ENCODE results near the gene MSI2. TPM values are rescaled to one million over a fixed set of nuclear protein-coding genes. Genes with fewer than 3 reads are reported as not detected.

The MSI2 gene
- total and polyA plus RNA-seq, 2 donors (not counting 1 experiment from before 2014, with no cell fraction given): 16.1 to 196 TPM

GRCh38 chr17:57394375-57394774 is 138.1 kb downstream of the MSI2 start:
- Mint-ChIP-seq H3K9me3 (ENCODE audit: insufficient read depth) (peaks cover 2% of the 10 kb centered on the region), H3K4me3 (no peak overlapping the region), H3K27me3 (no peaks in the 10 kb centered on the region), H3K4me1 (peaks cover 7% of the 10 kb centered on the region), H3K27ac (no peak overlapping the region)
- TF ChIP-seq, protein P1, sequence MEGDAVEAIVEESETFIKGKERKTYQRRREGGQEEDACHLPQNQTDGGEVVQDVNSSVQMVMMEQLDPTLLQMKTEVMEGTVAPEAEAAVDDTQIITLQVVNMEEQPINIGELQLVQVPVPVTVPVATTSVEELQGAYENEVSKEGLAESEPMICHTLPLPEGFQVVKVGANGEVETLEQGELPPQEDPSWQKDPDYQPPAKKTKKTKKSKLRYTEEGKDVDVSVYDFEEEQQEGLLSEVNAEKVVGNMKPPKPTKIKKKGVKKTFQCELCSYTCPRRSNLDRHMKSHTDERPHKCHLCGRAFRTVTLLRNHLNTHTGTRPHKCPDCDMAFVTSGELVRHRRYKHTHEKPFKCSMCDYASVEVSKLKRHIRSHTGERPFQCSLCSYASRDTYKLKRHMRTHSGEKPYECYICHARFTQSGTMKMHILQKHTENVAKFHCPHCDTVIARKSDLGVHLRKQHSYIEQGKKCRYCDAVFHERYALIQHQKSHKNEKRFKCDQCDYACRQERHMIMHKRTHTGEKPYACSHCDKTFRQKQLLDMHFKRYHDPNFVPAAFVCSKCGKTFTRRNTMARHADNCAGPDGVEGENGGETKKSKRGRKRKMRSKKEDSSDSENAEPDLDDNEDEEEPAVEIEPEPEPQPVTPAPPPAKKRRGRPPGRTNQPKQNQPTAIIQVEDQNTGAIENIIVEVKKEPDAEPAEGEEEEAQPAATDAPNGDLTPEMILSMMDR (IDR thresholded peaks at IDR 0.05): no peak
- no peak for TF ChIP-seq EZH2 (IDR thresholded peaks at IDR 0.05; ENCODE audit: borderline replicate concordance, insufficient read depth, low read depth, low read length, poor library complexity, severe bottlenecking)
- Histone ChIP-seq H3K36me3 (replicated peaks in 1 of 2; ENCODE audit: control extremely low read depth in 1 of 2, control insufficient read depth in 1 of 2, extremely low read depth in 1 of 2, insufficient read depth in 2 of 2, low read length in 1 of 2) (peaks cover 0 to 2% of the 10 kb centered on the region in 2 experiments), H3K27ac (ENCODE audit: low read length in 2 of 2) (no peak overlapping the region), H3K9ac (ENCODE audit: low read length) (no peak overlapping the region), H3K4me3 (ENCODE audit: control extremely low read depth in 1 of 5, extremely low read depth in 1 of 5, insufficient read depth in 1 of 5, low read depth in 2 of 5, low read length in 4 of 5) (no peak overlapping the region), H3K4me2 (replicated peaks; ENCODE audit: low read depth, low read length, poor library complexity, severe bottlenecking) (no peak overlapping the region), H4K20me1 (ENCODE audit: control insufficient read depth, insufficient read depth, low read length, poor library complexity, severe bottlenecking) (peaks cover 34% of the 10 kb centered on the region), H3K4me1 (ENCODE audit: control insufficient read depth in 2 of 2, insufficient read depth in 2 of 2, low read length in 2 of 2) (no peaks in the 10 kb centered on the region), H3K79me2 (ENCODE audit: control insufficient read depth, insufficient read depth, low read length) (peaks cover 58% of the 10 kb centered on the region), H2AFZ (ENCODE audit: insufficient read depth, low read depth, low read length, poor library complexity, severe bottlenecking) (no peak overlapping the region), H3K27me3 (replicated peaks in 1 of 4; ENCODE audit: control extremely low read depth in 1 of 4, control insufficient read depth in 3 of 4, insufficient read depth in 4 of 4, low read length in 3 of 4) (no peaks in the 10 kb centered on the region), H3K9me3 (ENCODE audit: control extremely low read depth in 1 of 3, control insufficient read depth in 2 of 3, insufficient read depth in 1 of 3, low read length in 2 of 3) (peaks cover 0 to 14% (median 5%) of the 10 kb centered on the region in 3 donors)
- WGBS (ENCODE audit: insufficient coverage): 100% methylated on average over 2 of the region's 2 CpGs
- DNase-seq (no peak), ATAC-seq (ENCODE audit: low read depth) (no peak)
- ChIA-PET CTCF (no interaction called here), POLR2A (no interaction called here)
- intact Hi-C loops (cut with micrococcal nuclease): no loop called here

DNA sequence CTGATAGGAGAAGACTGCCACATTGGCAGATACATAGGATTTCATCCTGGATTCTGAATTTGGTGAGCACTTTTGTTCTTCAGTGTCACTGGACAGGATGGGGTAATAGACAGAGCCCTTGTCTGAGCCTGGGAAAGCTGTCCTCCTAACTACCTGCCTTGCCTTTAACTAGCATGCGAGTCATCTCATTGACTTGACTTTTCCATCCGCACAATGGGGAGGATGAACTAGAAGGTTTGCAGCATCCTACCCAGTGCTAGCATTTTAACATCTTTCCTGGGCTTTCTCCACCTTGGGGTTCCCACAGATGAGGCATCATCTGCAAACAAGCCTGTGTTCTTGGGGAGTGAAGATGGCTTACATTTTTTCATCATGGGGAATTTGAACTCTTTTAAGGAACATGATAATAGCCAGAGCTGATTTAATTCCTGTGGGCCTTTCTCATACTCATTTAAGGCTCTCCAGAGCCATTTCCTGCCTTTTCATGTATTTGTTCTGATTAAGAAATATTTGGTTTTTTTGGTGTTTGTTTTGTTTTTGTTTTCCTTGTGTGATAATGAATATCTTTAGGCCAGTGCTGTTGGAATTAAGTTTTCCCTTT is 139.5 kb downstream of the MSI2 start:
- H3K9me3 Mint-ChIP-seq (ENCODE audit: insufficient read depth): peaks cover 2% of the 10 kb centered on the region
- Histone ChIP-seq H3K4me1 (ENCODE audit: control insufficient read depth in 2 of 2, insufficient read depth in 2 of 2, low read length in 2 of 2) (no peaks in the 10 kb centered on the region), H3K36me3 (replicated peaks in 1 of 2; ENCODE audit: control extremely low read depth in 1 of 2, control insufficient read depth in 1 of 2, extremely low read depth in 1 of 2, insufficient read depth in 2 of 2, low read length in 1 of 2) (peaks cover 0 to 2% of the 10 kb centered on the region in 2 experiments), H2AFZ (ENCODE audit: insufficient read depth, low read depth, low read length, poor library complexity, severe bottlenecking) (no peak overlapping the region), H3K9me3 (ENCODE audit: control extremely low read depth in 1 of 3, control insufficient read depth in 2 of 3, insufficient read depth in 1 of 3, low read length in 2 of 3) (peaks cover 0 to 14% (median 5%) of the 10 kb centered on the region in 3 donors), H3K4me2 (replicated peaks; ENCODE audit: low read depth, low read length, poor library complexity, severe bottlenecking) (no peak overlapping the region), H3K4me3 (ENCODE audit: control extremely low read depth in 1 of 5, extremely low read depth in 1 of 5, insufficient read depth in 1 of 5, low read depth in 2 of 5, low read length in 4 of 5) (no peak overlapping the region), H3K79me2 (ENCODE audit: control insufficient read depth, insufficient read depth, low read length) (peaks cover 51% of the 10 kb centered on the region), H3K9ac (ENCODE audit: low read length) (no peak overlapping the region), H3K27me3 (replicated peaks in 1 of 4; ENCODE audit: control extremely low read depth in 1 of 4, control insufficient read depth in 3 of 4, insufficient read depth in 4 of 4, low read length in 3 of 4) (no peaks in the 10 kb centered on the region), H3K27ac (ENCODE audit: low read length in 2 of 2) (no peak overlapping the region), H4K20me1 (ENCODE audit: control insufficient read depth, insufficient read depth, low read length, poor library complexity, severe bottlenecking) (peaks cover 34% of the 10 kb centered on the region)
- WGBS (ENCODE audit: insufficient coverage): 92% methylated on average over 2 of the region's 2 CpGs
- peaks cover 5% of the 10 kb centered on the region for H3K4me1 Mint-ChIP-seq
- no peak for ATAC-seq (ENCODE audit: low read depth)
- H3K27me3 Mint-ChIP-seq: no peaks in the 10 kb centered on the region
- TF ChIP-seq, protein P1 (IDR thresholded peaks at IDR 0.05): no peak
- no peak for TF ChIP-seq EZH2 (IDR thresholded peaks at IDR 0.05; ENCODE audit: borderline replicate concordance, insufficient read depth, low read depth, low read length, poor library complexity, severe bottlenecking)
- ChIA-PET CTCF (no interaction called here), POLR2A (interaction anchor here (0.6 kb wide), 1 partner anchor 156 kb away, joined by 4 read pairs; no protein-coding TSS in a partner anchor)
- DNase-seq: no peak
- intact Hi-C loops (cut with micrococcal nuclease): no loop called here
- H3K4me3 Mint-ChIP-seq: no peak overlapping the region
- no peak overlapping the region for H3K27ac Mint-ChIP-seq

Measured in B cell (primary cell).